KMS-11 (cell line): ENCODE data around the gene MBLAC1.
"Not testable (repeated sequence)": the region's sequence is repeated elsewhere in the genome, so short reads cannot be mapped to it uniquely, and the experiment has no call there.

ENCODE experiments used
- H2AFZ ChIP-seq: fragments of 200-600 bp; sonication (generic); 2 replicates; pipeline ENCODE4 v1.6.1; 2016; ENCODE audit warnings: antibody characterized with exemption, mixed run types, low read depth
- H3K27ac ChIP-seq: fragments of 200-600 bp; sonication (generic); 2 replicates; pipeline ENCODE4 v1.6.1; 2016; ENCODE audit warnings: mild to moderate bottlenecking, mixed run types
- H3K27me3 ChIP-seq: fragments of 200-600 bp; sonication (generic); 2 replicates; pipeline ENCODE4 v1.6.1; 2017; ENCODE audit warnings: mild to moderate bottlenecking, low read depth, mixed run types, moderate library complexity; ENCODE audit not compliant: insufficient read depth
- H3K36me3 ChIP-seq: fragments of 200-600 bp; sonication (generic); 2 replicates; pipeline ENCODE4 v1.6.1; 2017; ENCODE audit warnings: mild to moderate bottlenecking, mixed run types; ENCODE audit not compliant: insufficient read depth
- H3K4me1 ChIP-seq: fragments of 200-600 bp; sonication (generic); 2 replicates; pipeline ENCODE4 v1.6.1; 2016; ENCODE audit warnings: mild to moderate bottlenecking, low read depth, mixed run types; ENCODE audit not compliant: poor library complexity, severe bottlenecking
- H3K4me2 ChIP-seq: fragments of 200-600 bp; sonication (generic); 2 replicates; pipeline ENCODE4 v1.7.0; 2016; ENCODE audit warnings: mild to moderate bottlenecking, mixed run types
- H3K4me3 ChIP-seq: fragments of 200-600 bp; sonication (generic); IDR thresholded peaks from 2 replicates; pipeline ENCODE4 v1.6.1; 2017; ENCODE audit warnings: low read depth, low read length, mixed read lengths; ENCODE audit not compliant: insufficient read depth
- H3K79me2 ChIP-seq: fragments of 200-600 bp; sonication (generic); 2 replicates; pipeline ENCODE4 v1.6.1; 2016; ENCODE audit warnings: low read depth, mixed run types; ENCODE audit not compliant: insufficient read depth
- H3K9ac ChIP-seq: fragments of 200-600 bp; sonication (generic); 2 replicates; pipeline ENCODE4 v1.6.1; 2016; ENCODE audit warnings: mild to moderate bottlenecking, mixed run types
- H4K20me1 ChIP-seq: fragments of 200-600 bp; sonication (generic); 2 replicates; pipeline ENCODE4 v1.6.1; 2016; ENCODE audit warnings: mild to moderate bottlenecking, mixed run types; ENCODE audit not compliant: insufficient read depth
- TF ChIP-seq, protein P1 (sequence below): fragments of 200-600 bp; sonication (generic); conservative IDR thresholded peaks from 2 replicates; pipeline ENCODE4 v1.6.1; 2017; ENCODE audit warnings: low read depth, mild to moderate bottlenecking, antibody characterized with exemption, low read length, moderate library complexity, mixed read lengths

The MBLAC1 gene

DNA sequence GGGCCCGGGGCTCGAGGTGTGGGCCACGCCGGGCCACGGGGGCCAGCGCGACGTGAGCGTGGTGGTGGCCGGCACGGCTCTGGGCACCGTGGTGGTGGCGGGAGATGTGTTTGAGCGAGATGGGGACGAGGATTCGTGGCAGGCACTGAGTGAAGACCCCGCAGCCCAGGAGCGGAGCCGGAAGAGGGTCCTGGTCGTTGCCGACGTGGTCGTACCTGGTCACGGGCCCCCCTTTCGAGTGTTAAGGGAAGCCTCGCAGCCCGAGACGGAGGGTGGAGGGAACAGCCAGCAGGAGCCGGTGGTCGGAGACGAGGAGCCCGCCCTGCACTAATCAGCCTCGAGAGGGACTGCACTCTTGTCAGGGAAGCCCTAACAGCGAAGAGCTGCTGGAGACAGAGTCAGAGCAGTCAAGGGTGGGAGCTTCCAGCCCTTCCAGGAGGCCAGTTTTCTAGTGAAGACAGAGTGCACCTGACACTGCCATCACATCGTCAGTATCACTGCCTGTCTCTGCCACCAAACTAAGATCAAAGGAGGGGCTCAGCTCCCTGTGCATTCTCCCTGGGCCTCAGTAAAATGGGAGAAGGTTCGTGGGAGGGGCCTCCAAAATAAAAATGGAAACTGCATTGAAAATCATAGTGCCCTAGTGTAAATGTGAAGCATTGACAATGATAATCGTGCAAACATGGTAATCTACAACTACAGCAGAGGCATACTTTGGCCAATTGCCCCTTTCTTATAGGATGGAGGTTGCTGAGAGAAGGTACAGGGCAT, 1.3 kb downstream of the MBLAC1 start:
- TF ChIP-seq, protein P1, sequence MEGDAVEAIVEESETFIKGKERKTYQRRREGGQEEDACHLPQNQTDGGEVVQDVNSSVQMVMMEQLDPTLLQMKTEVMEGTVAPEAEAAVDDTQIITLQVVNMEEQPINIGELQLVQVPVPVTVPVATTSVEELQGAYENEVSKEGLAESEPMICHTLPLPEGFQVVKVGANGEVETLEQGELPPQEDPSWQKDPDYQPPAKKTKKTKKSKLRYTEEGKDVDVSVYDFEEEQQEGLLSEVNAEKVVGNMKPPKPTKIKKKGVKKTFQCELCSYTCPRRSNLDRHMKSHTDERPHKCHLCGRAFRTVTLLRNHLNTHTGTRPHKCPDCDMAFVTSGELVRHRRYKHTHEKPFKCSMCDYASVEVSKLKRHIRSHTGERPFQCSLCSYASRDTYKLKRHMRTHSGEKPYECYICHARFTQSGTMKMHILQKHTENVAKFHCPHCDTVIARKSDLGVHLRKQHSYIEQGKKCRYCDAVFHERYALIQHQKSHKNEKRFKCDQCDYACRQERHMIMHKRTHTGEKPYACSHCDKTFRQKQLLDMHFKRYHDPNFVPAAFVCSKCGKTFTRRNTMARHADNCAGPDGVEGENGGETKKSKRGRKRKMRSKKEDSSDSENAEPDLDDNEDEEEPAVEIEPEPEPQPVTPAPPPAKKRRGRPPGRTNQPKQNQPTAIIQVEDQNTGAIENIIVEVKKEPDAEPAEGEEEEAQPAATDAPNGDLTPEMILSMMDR: no peak
- Histone ChIP-seq H4K20me1 (no peaks in the 10 kb centered on the region), H3K4me3 (no peak overlapping the region), H3K4me2 (peak overlapping the region; percentile 83), H3K36me3 (no peaks in the 10 kb centered on the region), H3K27me3 (peaks cover 4% of the 10 kb centered on the region; the same call in 1 of the 2 replicates), H3K4me1 (peaks cover 53% of the 10 kb centered on the region), H3K9ac (peak overlapping the region; percentile 79; the same call in 1 of the 2 replicates), H3K79me2 (0 out of 2 replicates have a peak, but pooled peaks cover 6% of the 10 kb centered on the region), H2AFZ (peak overlapping the region; percentile 91), H3K27ac (no peak overlapping the region)

DNA sequence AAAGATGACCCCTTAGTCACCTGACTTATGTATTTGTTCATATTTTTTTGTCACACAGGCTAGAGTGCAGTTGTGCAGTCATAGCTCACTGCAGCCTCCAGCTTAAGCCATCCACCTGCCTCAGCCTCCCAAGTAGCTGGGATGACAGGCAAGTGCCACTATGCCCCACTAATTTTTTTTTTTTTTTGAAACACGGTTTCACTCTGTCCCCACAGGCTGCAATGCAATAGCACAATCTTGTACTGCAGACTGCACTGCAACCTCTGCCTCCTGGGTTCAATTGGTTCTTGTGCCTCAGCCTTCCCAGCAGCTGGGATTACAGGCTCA, 1.8 kb downstream of the MBLAC1 start:
- H3K4me2 ChIP-seq: peak overlapping the region; percentile 83; the same call in 1 of the 2 replicates
- peaks cover 4% of the 10 kb centered on the region; the same call in 1 of the 2 replicates for H3K27me3 ChIP-seq
- H3K4me1 ChIP-seq: peaks cover 53% of the 10 kb centered on the region
- 0 out of 2 replicates have a peak, but pooled peaks cover 6% of the 10 kb centered on the region for H3K79me2 ChIP-seq
- H3K27ac ChIP-seq: no peak overlapping the region
- H2AFZ ChIP-seq: peak overlapping the region; percentile 91; the same call in 1 of the 2 replicates
- no peaks in the 10 kb centered on the region for H4K20me1 ChIP-seq
- no peak overlapping the region for H3K9ac ChIP-seq
- TF ChIP-seq, protein P1: no peak
- no peak overlapping the region for H3K4me3 ChIP-seq
- no peaks in the 10 kb centered on the region for H3K36me3 ChIP-seq

DNA sequence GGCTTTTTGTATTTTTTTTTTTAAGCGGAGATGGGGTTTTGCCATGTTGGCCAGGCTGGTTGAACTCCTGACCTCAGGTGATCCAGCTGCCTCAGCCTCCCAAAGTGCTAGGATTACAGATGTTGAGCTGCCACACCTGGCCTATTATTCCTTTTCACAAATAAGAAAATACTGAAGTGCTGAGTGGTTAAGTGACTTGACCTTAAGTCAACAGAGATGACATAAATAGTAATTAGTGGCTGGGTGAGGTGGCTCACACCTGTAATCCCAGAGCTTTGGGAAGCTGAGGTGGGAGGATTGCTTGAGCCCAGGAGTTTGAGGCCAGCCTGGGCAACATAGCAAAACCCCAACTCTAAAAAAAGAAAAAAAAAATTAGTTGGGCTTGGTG, 3.4 kb downstream of the MBLAC1 start:
- H3K36me3 ChIP-seq, H3K27ac ChIP-seq, H4K20me1 ChIP-seq, H2AFZ ChIP-seq, H3K79me2 ChIP-seq, H3K9ac ChIP-seq, H3K27me3 ChIP-seq, H3K4me3 ChIP-seq: not testable (repeated sequence)
- Histone ChIP-seq H3K4me1 (peaks cover 51% of the 10 kb centered on the region), H3K4me2 (peak overlapping the region; percentile 19; the same call in 1 of the 2 replicates)

GRCh38 chr7:100130608-100131453, 4.1 kb downstream of the MBLAC1 start:
- H3K27ac ChIP-seq: no peak overlapping the region

More at GRCh38 chr7:100130608-100131453, 4.1 kb downstream of the MBLAC1 start:
- no peak overlapping the region for H3K4me3 ChIP-seq
- no peaks in the 10 kb centered on the region for H3K36me3 ChIP-seq
- peak overlapping the region; percentile 56 for H2AFZ ChIP-seq
- peak overlapping the region; percentile 19; the same call in 1 of the 2 replicates for H3K4me2 ChIP-seq
- H3K79me2 ChIP-seq: 0 out of 2 replicates have a peak, but pooled peaks cover under 1% of the 10 kb centered on the region
- no peaks in the 10 kb centered on the region for H4K20me1 ChIP-seq
- H3K9ac ChIP-seq: no peak overlapping the region
- peaks cover 44% of the 10 kb centered on the region for H3K4me1 ChIP-seq
- TF ChIP-seq, protein P1: peak; percentile 84
- H3K27me3 ChIP-seq: peaks cover 4% of the 10 kb centered on the region; the same call in 1 of the 2 replicates
